HG03442 (cell line): ENCODE measurements around the gene ANKMY1.
"Not testable (repeated sequence)": the region's sequence is repeated elsewhere in the genome, so short reads cannot be mapped to it uniquely, and the experiment has no call there.

Experiments
- ATAC-seq: cut with Tn5 transposase; IDR thresholded peaks from one replicate; pipeline ENCODE4 v1.9.1; 2021; ENCODE audit warnings: mild to moderate bottlenecking, moderate library complexity; ENCODE audit not compliant: unreplicated experiment

Gene ANKMY1

DNA sequence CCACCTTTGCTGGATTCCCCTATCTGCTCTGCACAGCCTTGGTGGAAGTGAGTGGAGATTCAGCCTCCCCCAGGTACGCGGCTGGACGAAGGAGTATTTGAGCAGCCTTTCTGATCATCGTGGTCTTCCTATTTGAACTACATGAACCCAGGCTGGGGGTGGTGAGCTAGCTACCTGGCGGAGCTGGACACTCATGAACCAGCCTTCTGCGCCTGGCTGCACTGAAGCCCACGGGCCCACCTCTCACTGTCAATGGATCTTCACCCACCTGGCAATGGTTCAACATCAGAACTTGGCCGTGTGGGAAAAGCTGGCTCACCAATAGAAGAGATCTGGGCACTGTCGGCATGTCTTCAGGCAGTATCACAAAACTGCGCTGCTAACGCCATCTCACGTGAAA lies 35.4 kb downstream of the ANKMY1 start:
- no peak for ATAC-seq

DNA sequence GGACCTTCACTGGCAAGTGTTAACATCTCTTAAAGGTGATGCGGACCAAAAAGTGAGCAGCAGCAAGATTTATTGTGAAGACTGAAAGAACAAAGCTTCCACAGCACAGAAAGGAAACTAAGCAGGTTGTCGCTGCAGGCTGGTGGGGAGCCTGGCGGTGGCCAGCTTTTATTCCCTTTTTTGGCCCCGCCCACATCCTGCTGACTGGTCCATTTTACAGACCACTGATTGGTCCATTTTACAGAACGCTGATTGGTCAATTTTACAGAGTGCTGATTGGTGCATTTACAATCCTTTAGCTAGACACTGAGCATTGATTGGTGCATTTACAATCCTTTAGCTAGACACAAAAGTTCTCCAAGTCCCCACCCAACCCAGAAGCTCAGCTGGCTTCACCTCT lies 35.9 kb downstream of the ANKMY1 start:
- ATAC-seq, result not testable (repeated sequence)

DNA sequence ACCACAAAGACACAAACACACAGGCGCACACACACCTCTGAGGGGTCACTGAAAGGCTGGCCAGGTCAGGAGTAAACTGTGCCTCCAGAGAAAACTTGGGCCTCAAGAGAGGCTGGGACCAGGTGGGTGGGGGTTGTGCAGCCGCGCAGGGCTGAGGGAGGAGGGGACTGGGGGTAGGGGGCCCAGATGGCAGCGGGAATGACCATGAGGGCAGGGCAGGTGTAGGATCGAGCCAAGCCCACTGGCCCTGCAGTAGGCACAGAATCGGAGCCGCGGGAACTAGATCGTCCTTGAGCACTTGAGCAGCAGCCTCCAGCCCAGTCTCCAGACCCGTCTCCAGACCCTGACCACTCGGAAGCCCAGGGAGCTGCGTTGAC lies 36.8 kb downstream of the ANKMY1 start:
- ATAC-seq, result no peak

DNA sequence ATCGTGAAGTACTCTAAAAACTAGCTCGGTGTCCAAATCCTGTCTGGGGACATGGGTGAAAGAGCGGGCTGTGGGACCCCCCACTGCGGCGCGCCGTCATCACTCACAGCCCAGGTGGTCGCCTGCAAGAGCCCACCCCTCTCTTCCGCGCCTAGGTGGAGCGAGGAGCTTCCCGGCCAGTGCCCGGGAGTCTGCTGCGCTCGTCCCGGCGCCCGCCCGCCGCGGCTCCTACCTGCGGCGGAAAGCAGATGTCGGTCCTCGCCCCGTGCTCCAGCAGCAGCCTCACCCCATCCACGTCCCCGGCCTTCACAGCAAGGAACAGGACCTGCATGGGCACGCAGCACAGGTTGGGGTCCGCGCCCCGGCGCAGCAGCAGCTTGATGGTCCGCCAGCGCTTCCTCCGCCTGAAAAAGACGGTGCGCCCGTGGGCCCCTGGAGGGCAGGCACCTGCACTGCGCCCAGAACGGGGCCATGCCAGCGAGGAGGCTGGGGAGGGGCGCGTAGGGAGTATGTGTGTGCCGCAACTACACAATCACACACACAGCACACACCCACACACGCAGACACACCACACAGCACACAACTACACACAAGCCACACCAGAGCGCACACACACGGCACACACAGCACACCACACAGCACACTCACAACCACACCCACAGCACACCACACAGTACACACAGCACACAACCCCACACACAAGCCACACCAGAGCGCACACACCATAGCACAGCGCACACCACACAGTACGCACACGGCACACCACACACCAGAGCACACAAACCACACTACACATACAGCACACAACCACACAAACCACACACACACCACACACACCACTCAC lies 37.4 kb downstream of the ANKMY1 start:
- no peak for ATAC-seq

DNA sequence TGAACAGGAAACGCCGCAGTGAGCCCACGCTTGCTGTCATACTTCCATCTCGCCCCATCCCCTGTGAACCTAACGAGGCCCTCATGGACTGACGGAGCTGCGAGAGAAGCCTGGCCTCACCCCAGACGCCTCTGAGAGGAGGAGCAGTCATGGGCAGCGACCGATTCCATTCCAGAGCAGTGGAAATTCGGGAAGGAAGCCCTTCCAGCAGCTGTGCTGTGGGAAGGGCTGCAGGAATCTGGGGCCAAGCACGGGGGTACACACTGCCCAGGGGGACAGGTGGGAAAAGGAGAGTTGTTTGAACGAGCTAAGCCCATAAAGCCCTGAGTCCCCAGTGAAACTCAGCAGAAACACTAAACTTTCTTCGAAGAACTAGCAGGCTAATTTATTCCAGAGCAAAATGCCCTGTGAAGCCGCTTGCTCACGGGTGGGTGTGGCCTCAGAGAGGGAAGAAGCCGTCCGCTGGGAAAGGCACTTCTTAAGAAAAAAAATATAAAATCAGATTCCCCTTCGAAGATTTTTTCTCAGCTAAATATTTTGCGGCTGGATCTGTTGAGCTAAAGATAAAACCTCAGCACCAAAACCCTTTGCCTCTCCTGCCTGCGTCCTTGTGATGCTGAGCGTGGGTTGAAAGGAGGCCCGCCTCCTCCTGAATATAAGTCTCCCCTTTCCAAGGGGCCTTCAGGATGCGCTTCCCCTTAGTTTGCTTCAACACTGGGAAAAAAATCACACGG lies 38.2 kb downstream of the ANKMY1 start:
- no peak for ATAC-seq

DNA sequence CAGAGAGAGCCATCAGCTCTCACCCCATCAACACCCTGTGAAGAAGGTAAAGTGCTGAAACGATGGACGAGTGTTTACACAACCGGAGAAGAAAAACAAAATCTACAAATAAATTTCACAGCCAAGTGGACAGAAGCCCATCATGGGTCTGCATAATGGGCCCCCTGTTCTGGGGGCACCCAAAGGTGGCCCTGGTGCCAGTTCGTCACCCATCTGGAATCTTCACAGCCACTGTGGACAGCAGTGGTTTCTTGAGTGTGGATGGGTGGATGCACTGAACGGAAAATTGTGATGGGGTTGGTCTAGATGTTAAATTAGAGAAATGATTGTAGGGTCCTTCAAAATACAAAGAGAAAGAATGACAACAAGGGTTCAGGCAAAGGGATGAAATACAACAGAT lies 38.8 kb downstream of the ANKMY1 start:
- no peak for ATAC-seq

DNA sequence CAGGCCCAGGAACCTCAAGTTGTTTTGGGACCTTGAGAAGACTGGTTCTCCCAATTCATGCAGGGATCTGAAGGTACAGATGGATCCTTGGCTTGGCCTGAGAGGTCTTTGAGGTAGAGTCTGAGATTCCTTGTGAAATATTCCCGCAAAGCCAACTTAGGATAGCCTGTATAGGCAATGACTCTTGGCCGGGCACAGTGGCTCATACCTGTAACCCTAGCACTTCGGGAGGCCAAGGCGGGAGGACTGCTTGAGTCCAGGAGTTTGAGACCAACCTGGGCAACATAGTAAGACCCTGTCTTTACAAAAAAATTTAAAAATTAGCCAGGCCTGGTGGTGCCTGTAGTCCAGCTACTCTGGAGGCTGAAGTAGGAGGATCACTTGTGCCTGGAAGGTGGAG lies 40.4 kb downstream of the ANKMY1 start:
- ATAC-seq, result no peak

DNA sequence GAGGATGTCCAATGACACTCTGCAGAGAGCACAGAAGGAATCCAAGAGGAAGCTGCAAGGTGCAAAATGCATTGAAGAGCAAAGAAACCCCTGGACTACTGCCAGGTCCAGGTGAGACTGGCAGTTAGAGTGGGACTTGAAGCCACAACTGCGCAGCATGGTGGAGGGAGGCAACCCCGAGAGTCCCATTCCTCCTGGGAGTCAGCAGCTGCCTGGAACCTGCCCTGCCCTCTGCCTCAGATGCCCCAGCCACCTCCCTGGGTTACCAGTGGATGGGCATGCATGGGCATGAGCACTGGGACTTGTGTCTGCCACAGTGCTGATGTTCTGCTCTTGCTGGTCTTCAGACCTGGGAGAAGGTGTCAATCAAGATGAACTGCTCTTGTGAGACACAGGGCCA lies 43.2 kb downstream of the ANKMY1 start:
- no peak for ATAC-seq

DNA sequence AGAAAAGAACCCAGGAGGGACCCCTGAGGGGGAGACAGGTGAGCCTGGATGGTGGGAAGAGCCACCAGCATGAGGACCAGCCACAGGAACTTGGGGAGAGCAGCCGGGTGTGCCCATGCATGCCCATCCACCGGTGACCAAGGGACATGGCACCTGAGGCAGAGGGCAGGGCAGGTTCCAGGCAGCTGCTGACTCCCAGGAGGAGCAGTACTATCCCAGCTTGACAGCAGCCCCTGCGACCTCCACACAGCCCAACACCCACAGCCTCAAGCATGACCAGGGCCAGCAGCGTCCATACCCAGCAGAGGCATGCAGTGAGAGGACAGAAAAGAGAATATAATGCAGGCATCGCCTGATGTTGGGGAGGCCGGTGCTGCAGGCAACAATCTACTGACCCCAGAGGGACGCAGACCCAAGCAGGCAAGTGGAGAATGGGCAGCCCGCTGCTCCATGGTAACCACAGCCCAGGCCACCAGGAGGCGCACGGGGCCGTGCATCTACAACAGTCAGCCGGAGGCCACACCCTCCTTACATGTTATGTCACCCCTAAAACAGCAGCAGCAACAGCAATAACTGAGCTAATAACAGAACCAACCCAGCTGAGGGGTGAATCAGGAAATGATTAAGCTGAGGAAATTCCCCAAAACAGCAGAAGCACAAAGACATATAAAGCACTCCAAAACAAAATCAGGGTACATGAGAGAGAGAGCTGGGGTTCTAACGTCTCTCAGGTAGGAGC lies 44.1 kb downstream of the ANKMY1 start:
- ATAC-seq, result peak; percentile 92

DNA sequence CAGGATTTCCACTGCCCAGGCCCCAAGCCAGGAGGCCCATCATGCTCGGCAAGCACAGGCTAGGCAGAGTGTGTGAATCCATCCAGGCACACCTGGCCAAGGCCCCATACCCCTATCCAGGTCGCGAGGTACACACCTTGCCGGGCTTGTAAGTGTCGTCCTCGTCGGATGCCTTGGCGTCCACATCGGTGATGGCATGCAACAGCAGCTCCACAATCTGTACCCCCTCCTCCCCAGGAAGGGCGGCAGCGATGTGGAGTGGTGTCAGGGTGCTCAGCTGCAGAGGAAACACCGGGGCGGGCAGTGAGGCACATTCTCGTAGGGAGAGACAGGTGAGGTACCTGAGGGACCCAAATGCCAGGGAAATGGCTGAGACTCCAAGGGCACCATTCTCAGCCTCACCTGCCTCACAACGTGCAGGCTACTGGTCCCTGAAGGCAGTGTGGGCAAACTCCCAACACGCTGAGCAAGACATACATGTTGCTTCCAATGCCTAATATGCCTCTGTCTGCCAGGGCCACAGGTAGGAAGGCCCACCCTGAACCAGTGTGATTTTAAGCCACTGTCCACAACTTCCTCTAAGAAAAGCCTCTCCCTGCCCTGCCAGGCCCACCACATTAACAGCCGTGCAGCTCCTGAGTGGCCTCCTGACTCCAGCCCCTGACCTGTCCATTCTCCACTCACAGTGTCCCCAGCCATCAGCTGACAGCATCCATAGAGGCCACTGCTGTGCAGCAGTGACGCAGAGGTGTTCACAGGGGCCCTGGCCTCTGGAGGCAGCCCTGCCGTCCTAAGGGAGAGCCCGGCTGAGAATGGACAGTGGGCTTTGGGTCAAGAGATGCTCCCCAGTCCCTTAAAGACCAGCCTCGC lies 44.9 kb downstream of the ANKMY1 start:
- no peak for ATAC-seq

DNA sequence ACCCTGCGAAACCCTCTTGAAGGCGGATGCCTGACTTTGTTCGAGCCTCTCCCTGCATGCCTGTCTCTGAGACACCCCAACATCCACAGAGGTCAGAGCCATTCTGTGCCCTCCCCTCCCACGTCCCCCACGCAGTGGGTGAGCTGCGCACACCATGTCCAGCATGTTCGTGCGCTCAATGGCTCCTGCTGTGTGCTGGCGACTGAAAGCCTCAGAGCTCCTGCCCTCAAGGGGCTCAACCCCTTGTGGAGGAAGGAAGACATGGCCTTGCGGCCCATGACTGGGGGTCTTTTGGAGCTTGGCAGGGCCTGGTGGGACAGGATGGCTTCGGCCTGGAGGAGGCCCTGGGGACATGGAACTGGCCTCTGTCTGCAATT lies 45.7 kb downstream of the ANKMY1 start:
- ATAC-seq, result no peak

DNA sequence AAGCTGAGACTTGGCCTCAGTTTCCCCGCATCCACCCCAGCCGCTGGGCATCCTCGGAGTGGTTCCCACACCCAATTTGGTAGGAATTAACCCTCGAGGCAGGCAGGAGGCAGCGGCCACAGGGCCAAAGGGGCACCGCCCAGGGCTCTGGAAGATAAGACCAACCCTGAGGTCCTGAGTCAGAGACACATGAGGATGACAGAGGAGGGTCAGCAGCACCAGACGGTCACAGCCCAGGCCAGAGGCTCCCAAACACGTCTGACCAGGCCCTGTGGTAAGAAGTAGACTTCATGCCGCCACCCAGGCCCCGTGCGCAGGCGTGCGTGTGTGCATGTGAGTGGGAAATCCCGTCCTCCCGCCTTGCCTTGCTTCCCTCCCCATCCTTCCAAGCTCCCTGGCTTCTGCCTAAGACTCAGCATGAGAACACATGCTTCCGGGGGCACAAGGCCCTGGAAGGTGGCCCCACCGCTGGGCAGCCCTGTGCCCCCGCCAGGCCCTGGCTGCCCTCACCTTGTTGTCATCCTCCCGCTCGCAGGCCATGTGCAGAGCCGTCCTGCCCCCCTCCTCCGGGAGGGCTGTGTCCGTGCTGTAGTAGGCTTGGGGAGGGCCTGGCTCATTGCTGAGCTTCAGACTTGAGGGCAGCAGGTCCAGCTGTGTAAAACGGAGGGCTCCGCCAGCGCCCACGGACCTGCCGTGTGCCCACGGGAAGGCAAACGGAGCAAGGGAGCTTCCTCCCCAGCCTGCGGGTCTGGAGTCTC lies 46.3 kb downstream of the ANKMY1 start:
- no peak for ATAC-seq

DNA sequence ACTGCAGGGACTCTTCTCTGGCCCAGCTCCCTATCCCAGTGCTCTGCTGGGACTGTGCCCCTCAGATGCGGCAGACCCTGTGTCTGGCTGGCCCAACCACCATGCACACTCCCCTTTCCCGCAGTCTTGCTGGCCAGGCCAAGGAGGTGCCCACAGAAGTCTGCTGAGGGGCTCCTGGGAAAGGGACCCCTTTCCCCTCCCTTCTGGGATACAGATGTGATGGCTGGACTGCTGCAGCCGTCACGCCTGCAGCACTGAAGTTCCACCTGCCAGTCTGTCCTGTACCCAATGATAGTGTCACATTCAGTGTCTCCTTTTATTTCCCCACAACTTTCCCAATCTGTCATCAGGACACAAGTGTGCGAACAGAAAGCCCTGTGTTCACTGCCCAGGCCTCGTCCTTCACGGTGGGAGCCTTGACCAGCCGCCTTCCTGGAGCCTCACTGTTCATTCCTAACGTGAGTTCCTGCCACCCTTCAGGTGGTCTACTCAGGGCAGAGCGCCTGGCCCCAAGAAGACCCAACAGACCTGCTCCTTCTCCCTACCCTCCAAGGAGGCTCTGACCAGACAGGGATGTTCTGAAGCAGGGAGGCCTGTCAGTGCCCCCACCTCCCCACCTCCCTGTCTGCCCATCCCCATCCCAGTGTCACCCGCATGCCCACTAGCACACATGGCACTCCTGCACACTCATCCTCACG lies 47.1 kb downstream of the ANKMY1 start:
- ATAC-seq, result no peak

DNA sequence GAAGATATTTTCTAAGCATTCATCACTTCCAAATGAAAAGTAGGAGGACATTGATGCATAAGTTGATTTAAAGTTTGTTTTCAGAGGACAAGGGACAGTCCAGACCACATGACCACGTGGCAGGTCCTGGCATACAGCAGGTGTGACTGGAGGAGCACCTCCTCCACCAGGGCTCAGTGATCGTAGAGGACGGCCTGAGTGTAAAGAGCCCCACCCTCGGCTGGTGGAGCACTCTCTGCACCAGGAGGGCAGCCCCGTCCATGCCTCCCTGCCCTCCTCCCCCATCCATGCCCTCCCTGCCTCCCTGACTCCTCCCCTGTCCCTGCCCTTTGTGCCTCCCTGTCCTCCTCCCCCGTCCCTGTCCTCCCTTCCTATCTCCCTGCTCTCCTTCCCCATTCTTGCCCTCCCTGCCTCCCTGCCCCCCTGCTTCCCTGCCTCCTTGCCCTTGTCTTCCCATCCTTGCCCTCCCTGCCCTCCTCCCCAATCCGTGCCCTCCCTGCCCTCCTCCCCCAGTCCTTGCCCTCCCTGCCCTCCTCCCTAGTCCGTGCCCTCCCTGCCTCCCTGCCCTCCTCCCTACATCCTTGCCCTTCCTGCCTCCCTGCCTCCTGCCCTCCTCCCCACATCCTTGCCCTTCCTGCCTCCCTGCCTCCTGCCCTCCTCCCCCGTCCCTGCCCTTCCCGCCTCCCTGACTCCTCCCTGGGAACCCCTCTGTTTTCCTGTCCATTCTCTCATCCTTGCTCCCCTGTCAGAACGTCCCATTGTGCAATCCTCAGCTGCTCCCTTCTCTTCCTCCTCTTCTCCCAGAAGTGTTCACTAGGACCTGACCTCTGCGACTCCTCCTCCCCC lies 47.9 kb downstream of the ANKMY1 start:
- no peak for ATAC-seq

DNA sequence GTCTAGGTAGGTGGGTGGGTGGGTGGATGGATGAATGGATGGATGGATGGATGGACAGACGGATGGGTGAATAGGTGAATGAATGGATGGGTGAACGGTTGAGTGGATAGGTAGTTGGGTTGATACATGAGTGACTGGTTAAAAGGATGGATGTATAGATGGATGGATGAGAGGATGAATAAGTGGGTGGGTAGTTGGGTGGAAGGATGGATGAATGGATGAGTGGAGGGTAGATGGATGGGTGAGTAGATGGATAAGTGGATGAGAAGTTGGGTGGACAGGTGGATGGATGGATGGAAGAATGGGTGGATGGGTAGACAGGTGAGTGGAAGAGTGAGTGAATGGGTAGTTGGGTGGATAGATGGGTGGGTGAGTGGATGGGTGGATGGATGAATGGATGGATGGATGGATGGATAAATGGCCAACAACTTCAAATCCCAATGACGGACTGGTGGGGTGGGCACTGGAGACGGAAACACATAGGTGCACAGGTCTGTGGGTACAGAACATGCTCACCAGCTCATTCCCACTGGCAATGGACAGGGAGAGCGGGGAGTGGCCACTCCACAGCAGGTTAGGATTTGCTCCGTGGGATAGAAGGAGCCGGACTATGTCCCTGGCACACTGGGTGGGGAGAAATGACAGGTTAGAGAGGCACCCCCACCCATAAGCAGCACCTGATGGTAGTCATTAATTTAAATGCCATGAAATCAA lies 48.8 kb downstream of the ANKMY1 start:
- ATAC-seq, result no peak

DNA sequence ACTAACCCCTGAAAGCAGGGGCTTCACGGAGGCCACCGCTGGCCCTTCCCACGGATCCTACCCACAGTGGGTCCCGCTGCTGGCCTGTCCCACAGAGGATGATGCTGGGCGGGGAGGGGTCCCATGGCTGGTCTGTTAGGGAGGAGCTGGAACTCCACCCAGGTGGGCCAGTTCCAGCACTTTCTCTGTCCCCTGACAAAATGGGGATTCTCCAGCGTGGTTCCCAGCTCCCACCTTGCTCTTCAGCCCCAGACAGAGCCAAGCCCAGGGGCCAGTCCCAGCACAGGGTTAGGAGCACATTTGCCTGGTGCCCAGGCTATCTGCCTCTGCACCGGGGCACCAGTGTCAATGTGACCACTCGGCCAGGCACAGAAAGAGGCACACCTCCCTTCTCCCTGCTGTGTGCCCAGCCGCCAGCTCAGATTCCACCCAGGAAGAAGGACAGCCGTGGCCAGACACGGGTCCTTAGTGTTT lies 50.0 kb downstream of the ANKMY1 start:
- ATAC-seq, result no peak

DNA sequence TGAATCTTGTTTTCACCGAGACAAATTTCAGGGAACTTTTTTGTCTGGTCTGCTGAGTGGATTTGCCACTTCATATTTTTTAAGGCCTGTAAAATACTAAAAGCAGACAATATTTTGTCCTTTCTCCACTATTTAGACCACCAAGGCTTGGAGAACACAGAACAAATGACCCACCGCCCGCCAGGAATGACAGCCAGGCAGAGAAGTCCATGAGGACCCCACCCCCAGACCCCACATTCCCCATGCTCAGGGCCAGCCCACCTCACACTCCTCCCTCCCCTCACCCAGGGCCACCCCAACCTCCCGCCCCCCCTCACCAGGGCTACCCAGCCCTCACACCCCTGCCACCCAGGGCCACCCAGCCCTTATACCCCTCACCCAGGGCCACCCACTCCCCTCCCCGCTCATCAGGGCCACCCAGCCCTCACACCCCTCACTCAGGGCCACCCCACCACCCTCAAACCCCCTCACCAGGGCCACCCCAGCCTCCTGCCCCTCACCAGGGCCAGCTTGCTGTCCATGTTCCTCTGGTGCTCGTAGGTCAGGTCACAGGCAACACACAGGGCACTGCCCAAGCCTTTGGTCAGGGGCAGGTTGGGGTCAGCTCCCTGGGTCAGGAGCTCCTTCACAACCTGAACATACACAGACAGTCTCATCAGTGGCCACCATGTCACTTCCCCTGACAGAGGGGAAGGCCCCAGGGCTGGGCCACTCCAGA lies 50.6 kb downstream of the ANKMY1 start:
- no peak for ATAC-seq
